ENCODE data around the gene ZNF44. TPM values are rescaled to one million over a fixed set of nuclear protein-coding genes. Genes with fewer than 3 reads are reported as not detected.

ZNF44 gene
- total and polyA plus RNA-seq, 2 of the 13 experiments (the other 11 are each of a cell fraction or from before 2014, with no cell fraction given) = 6.9 to 15.7 TPM

DNA sequence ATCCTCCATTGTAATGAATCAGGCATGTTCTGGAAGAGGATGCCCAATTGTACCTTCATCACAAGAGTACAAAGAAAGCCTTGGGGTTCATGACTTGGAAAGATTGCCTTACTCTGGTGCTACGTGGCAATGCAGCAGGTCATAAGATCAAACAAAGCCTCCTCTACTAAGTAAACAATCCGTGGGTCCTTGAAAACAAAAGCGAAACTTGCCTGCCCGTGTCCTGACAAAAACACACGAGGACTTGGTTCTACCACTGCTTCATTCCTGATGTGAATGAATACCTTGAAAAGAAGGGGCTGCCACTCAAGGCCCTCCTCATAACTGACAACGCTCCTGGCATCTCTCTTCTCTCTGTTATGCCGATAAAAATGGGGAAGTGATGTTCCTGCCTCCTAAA is 19.9 kb upstream of the ZNF44 start (continued):
- TF ChIP-seq, protein P1, sequence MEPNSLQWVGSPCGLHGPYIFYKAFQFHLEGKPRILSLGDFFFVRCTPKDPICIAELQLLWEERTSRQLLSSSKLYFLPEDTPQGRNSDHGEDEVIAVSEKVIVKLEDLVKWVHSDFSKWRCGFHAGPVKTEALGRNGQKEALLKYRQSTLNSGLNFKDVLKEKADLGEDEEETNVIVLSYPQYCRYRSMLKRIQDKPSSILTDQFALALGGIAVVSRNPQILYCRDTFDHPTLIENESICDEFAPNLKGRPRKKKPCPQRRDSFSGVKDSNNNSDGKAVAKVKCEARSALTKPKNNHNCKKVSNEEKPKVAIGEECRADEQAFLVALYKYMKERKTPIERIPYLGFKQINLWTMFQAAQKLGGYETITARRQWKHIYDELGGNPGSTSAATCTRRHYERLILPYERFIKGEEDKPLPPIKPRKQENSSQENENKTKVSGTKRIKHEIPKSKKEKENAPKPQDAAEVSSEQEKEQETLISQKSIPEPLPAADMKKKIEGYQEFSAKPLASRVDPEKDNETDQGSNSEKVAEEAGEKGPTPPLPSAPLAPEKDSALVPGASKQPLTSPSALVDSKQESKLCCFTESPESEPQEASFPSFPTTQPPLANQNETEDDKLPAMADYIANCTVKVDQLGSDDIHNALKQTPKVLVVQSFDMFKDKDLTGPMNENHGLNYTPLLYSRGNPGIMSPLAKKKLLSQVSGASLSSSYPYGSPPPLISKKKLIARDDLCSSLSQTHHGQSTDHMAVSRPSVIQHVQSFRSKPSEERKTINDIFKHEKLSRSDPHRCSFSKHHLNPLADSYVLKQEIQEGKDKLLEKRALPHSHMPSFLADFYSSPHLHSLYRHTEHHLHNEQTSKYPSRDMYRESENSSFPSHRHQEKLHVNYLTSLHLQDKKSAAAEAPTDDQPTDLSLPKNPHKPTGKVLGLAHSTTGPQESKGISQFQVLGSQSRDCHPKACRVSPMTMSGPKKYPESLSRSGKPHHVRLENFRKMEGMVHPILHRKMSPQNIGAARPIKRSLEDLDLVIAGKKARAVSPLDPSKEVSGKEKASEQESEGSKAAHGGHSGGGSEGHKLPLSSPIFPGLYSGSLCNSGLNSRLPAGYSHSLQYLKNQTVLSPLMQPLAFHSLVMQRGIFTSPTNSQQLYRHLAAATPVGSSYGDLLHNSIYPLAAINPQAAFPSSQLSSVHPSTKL (CRISPR knock-in tag; IDR thresholded peaks at IDR 0.05) = peak; percentile 54; the same call in 1 of the 2 replicates
- TF ChIP-seq TCF7 (IDR thresholded peaks at IDR 0.05; ENCODE audit: low read depth) (peak; percentile 64), FOXA1 (IDR thresholded peaks at IDR 0.05) (no peak), FOXA1 (CRISPR knock-in tag; IDR thresholded peaks at IDR 0.05) (peak; percentile 70), SOX5 (CRISPR knock-in tag; IDR thresholded peaks at IDR 0.05; ENCODE audit: borderline replicate concordance) (peak; percentile 67), ZSCAN21 (CRISPR knock-in tag; IDR thresholded peaks at IDR 0.05; ENCODE audit: borderline replicate concordance) (no peak), ZNF749 (CRISPR knock-in tag; IDR thresholded peaks at IDR 0.05; ENCODE audit: borderline replicate concordance) (no peak), SPEN (CRISPR knock-in tag; IDR thresholded peaks at IDR 0.05; ENCODE audit: low read depth) (peak; percentile 27; the same call in 1 of the 2 replicates), FOXP1 (IDR thresholded peaks at IDR 0.05) (no peak), FOXP1 (CRISPR knock-in tag; IDR thresholded peaks at IDR 0.05) (peak; percentile 20; the same call in 1 of the 2 replicates), ZNF644 (CRISPR knock-in tag; IDR thresholded peaks at IDR 0.05; ENCODE audit: low read depth) (peak; percentile 40; the same call in 1 of the 2 replicates), HDAC6 (IDR thresholded peaks at IDR 0.05; ENCODE audit: low read depth, low read length) (no peak), SALL1 (CRISPR knock-in tag; IDR thresholded peaks at IDR 0.05) (0 out of 2 replicates have a peak, but pooled peaks have one; percentile 13), FOXA3 (CRISPR knock-in tag; IDR thresholded peaks at IDR 0.05) (peak; percentile 73), TCF12 (IDR thresholded peaks at IDR 0.05) (no peak), TCF12 (CRISPR knock-in tag; IDR thresholded peaks at IDR 0.05) (no peak), SAP130 (CRISPR knock-in tag; IDR thresholded peaks at IDR 0.05; ENCODE audit: low read depth) (peak; percentile 78), XBP1 (CRISPR knock-in tag; IDR thresholded peaks at IDR 0.05) (peak; percentile 47; the same call in 1 of the 2 replicates), ZMYM4 (CRISPR knock-in tag; IDR thresholded peaks at IDR 0.05) (0 out of 2 replicates have a peak, but pooled peaks have one; percentile 36), HOXA3 (CRISPR knock-in tag; IDR thresholded peaks at IDR 0.05) (peak; percentile 6; the same call in 1 of the 2 replicates), POLR2G (IDR thresholded peaks at IDR 0.05; ENCODE audit: low read depth, low read length) (peak; percentile 46; the same call in 1 of the 2 replicates), JUNB (CRISPR knock-in tag; IDR thresholded peaks at IDR 0.05; ENCODE audit: borderline replicate concordance) (no peak), SUZ12 (IDR thresholded peaks at IDR 0.05; ENCODE audit: low read depth, low read length) (no peak), GFI1 (CRISPR knock-in tag; IDR thresholded peaks at IDR 0.05; ENCODE audit: borderline replicate concordance) (no peak), ZNF160 (CRISPR knock-in tag; IDR thresholded peaks at IDR 0.05) (no peak), TGIF2 (CRISPR knock-in tag; IDR thresholded peaks at IDR 0.05) (peak; percentile 76; the same call in 1 of the 2 replicates)
- TF ChIP-seq, protein P2, sequence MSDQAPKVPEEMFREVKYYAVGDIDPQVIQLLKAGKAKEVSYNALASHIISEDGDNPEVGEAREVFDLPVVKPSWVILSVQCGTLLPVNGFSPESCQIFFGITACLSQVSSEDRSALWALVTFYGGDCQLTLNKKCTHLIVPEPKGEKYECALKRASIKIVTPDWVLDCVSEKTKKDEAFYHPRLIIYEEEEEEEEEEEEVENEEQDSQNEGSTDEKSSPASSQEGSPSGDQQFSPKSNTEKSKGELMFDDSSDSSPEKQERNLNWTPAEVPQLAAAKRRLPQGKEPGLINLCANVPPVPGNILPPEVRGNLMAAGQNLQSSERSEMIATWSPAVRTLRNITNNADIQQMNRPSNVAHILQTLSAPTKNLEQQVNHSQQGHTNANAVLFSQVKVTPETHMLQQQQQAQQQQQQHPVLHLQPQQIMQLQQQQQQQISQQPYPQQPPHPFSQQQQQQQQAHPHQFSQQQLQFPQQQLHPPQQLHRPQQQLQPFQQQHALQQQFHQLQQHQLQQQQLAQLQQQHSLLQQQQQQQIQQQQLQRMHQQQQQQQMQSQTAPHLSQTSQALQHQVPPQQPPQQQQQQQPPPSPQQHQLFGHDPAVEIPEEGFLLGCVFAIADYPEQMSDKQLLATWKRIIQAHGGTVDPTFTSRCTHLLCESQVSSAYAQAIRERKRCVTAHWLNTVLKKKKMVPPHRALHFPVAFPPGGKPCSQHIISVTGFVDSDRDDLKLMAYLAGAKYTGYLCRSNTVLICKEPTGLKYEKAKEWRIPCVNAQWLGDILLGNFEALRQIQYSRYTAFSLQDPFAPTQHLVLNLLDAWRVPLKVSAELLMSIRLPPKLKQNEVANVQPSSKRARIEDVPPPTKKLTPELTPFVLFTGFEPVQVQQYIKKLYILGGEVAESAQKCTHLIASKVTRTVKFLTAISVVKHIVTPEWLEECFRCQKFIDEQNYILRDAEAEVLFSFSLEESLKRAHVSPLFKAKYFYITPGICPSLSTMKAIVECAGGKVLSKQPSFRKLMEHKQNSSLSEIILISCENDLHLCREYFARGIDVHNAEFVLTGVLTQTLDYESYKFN (CRISPR knock-in tag; conservative IDR thresholded peaks at IDR 0.05) = 0 out of 2 replicates have a peak, but pooled peaks have one; percentile 19

All from HepG2 (cell line).